Gastrocnemius medialis (tissue), 4 donors: ENCODE measurements around the gene KATNAL1. TPM values are rescaled to one million over a fixed set of nuclear protein-coding genes. Genes with fewer than 3 reads are reported as not detected.

Source experiments
- ATAC-seq, 2 donors: fragments of 150-250 bp; one replicate each; pipeline ENCODE4 v1.9.1; 2016
- DNase-seq, 2 donors: peaks; one replicate each; pipeline ENCODE4 v3.0.0-alpha.2; 2019
- H3K27ac ChIP-seq, 4 donors: fragments of 200-600 bp; sonication (generic); 1 replicate in 1 of 4; 2 replicates in 3 of 4; pipeline ENCODE4 v1.5.1; 2016 to 2018; ENCODE audit warnings: mild to moderate bottlenecking in 2 of 4, moderate library complexity in 1 of 4
- H3K27me3 ChIP-seq, 3 donors: fragments of 200-600 bp; sonication (generic) in 2 of 3; 1 replicate in 1 of 3; 2 replicates in 2 of 3; pipeline versions ENCODE4 v1.5.1 to v1.6.0; 2016 to 2019; ENCODE audit warnings: mild to moderate bottlenecking in 1 of 3, moderate library complexity in 1 of 3
- H3K36me3 ChIP-seq, 2 donors: fragments of 200-600 bp; sonication (generic) in 1 of 2; one replicate each; pipeline ENCODE4 v1.5.1; 2017 to 2018
- H3K4me1 ChIP-seq, 2 donors: fragments of 200-600 bp; sonication (generic) in 1 of 2; one replicate each; pipeline ENCODE4 v1.5.1; 2016 to 2017; ENCODE audit warnings: mild to moderate bottlenecking in 2 of 2
- H3K4me3 ChIP-seq, 4 donors: fragments of 200-600 bp; sonication (generic) in 3 of 4; 1 replicate in 1 of 4; 2 replicates in 3 of 4; pipeline ENCODE4 v1.5.1; 2016 to 2019; ENCODE audit warnings: mild to moderate bottlenecking in 2 of 4
- H3K9me3 ChIP-seq, 3 donors: fragments of 200-600 bp; sonication (generic) in 2 of 3; 1 replicate in 1 of 3; 2 replicates in 2 of 3; pipeline ENCODE4 v1.5.1; 2016 to 2019
- CTCF ChIP-seq, 5 experiments: fragments of 450-650 bp in 3 of 5; fragments of 200-600 bp in 2 of 5; sonication (generic) in 2 of 5; IDR thresholded peaks in 4 of 5; conservative IDR thresholded peaks in 1 of 5; 1 replicate in 4 of 5; 2 replicates in 1 of 5; pipeline ENCODE4 v1.5.1; 2016 to 2019; ENCODE audit warnings: antibody characterized with exemption in 5 of 5, mild to moderate bottlenecking in 3 of 5, moderate library complexity in 3 of 5
- POLR2A ChIP-seq, 2 donors: fragments of 450-650 bp; IDR thresholded peaks; one replicate each; pipeline ENCODE4 v1.6.1; 2017; ENCODE audit warnings: antibody characterized with exemption in 2 of 2, mild to moderate bottlenecking in 2 of 2, moderate library complexity in 2 of 2
- in situ Hi-C, 4 donors: fragments of 200-750 bp; cut with MboI; loops; one replicate each; pipeline versions ENCODE4 v1.15.0 to v1.8.0; 2017; ENCODE audit warnings: low sequenced_read_pairs in 4 of 4
- intact Hi-C: fragments of 100-400 bp; cut with DNase I; formaldehyde crosslinking; loops from one replicate; pipeline ENCODE4 v1.15.1; 2023; ENCODE audit warnings: low total_unique reads
- total RNA-seq, 4 donors: library from RNA; depleted of rRNA; stranded (reverse); fragments of >200 nt; gene quantifications; one replicate each; pipeline versions ENCODE4 v1.1.0 to v1.2.3, GENCODE V29; 2016

KATNAL1 gene
- total RNA-seq, 4 donors from 2014 or later = 10.2 to 18.9 (median 12.1) TPM

DNA sequence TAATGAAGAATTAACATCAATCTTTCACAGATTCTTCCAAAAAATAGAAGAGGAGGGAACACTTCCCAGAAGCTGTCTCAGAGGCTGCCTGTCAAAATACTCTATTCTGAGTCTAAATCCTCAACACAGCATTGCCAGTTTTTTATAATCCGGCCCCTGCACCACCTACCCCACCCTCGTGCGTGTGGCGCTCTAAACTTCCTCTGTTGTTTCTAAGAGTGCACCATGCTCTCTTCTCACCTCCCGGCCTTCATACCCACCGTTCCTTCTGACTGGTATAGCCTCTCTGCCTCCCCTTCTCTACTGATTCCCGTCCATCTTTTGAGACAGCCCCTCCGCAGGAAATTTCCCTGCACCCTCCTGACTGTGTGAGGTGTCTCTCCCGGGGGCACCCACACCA lies 136.8 kb downstream of the KATNAL1 start:
- no peaks in the 10 kb centered on the region for H3K9me3 ChIP-seq
- no peak overlapping the region for H3K4me3 ChIP-seq
- no peaks in the 10 kb centered on the region for H3K36me3 ChIP-seq
- in situ Hi-C loops (no loop called here), intact Hi-C loops (no loop called here)
- no peaks in the 10 kb centered on the region for H3K4me1 ChIP-seq
- DNase-seq (no peak), ATAC-seq (no peak)
- no peak for TF ChIP-seq POLR2A (IDR thresholded peaks at IDR 0.05)
- no peak for TF ChIP-seq CTCF (IDR thresholded peaks at IDR 0.05 in 4 of 5, conservative IDR thresholded peaks at IDR 0.05 in 1 of 5)
- no peaks in the 10 kb centered on the region for H3K27me3 ChIP-seq
- no peak overlapping the region for H3K27ac ChIP-seq

DNA sequence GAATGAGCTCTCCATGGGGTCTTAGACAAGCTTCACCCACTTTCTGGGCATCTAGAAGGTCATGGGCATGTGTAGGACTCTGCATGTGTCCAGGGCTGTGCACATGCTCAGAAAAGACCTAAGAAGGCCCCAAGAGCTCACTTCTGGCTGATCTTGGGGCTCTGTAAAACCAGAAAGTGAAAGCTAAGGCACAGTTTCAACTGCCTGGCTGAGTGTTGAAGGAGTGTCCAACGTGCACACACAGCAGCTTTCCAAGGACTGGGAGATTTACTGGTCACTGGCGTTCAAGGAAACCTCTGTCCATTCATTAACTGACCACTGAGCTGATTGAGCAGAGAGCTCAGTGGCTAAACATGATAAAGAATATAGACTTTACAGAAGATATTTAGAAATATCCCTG lies 137.9 kb downstream of the KATNAL1 start:
- no peaks in the 10 kb centered on the region for H3K27me3 ChIP-seq
- DNase-seq (no peak), ATAC-seq (no peak)
- no peaks in the 10 kb centered on the region for H3K4me1 ChIP-seq
- TF ChIP-seq POLR2A (IDR thresholded peaks at IDR 0.05) (no peak), CTCF (IDR thresholded peaks at IDR 0.05 in 4 of 5, conservative IDR thresholded peaks at IDR 0.05 in 1 of 5) (no peak)
- no peak overlapping the region for H3K27ac ChIP-seq
- in situ Hi-C loops = no loop called here
- no peaks in the 10 kb centered on the region for H3K36me3 ChIP-seq
- intact Hi-C loops = no loop called here
- no peaks in the 10 kb centered on the region for H3K9me3 ChIP-seq
- H3K4me3 ChIP-seq = no peak overlapping the region

DNA sequence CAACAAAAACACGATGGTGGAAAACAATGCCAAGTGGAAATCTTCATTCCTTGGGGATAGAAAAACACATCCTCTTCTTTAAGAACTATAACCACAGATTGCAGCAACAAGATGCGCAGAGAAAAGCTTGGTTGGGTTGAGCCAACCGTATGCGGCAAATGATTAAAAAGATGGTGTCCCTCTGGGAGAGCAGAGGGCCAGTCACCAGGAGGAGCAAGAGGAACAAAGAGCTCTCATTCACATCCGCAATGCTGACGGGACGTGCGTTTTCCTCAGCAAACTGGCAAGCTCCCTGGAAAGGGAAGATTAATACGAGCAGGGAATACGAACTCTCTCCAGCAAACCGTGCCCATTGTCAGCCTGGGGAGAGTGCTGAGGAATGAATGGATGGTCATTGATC lies 141.6 kb downstream of the KATNAL1 start:
- H3K9me3 ChIP-seq = no peaks in the 10 kb centered on the region
- no peak overlapping the region for H3K27ac ChIP-seq
- no peak overlapping the region for H3K4me3 ChIP-seq
- TF ChIP-seq POLR2A (IDR thresholded peaks at IDR 0.05) (no peak), CTCF (IDR thresholded peaks at IDR 0.05 in 4 of 5, conservative IDR thresholded peaks at IDR 0.05 in 1 of 5) (no peak)
- no peaks in the 10 kb centered on the region for H3K4me1 ChIP-seq
- DNase-seq = peak in 1 of 2 donors; percentile 19
- no peaks in the 10 kb centered on the region for H3K36me3 ChIP-seq
- intact Hi-C loops (no loop called here), in situ Hi-C loops (no loop called here)
- ATAC-seq = peak in 1 of 2 donors; percentile 68
- no peaks in the 10 kb centered on the region for H3K27me3 ChIP-seq

GRCh38 chr13:30165071-30165470 lies 142.3 kb downstream of the KATNAL1 start:
- H3K9me3 ChIP-seq = no peaks in the 10 kb centered on the region
- ATAC-seq = no peak

More at GRCh38 chr13:30165071-30165470, 142.3 kb downstream of the KATNAL1 start:
- DNase-seq = no peak
- Histone ChIP-seq H3K4me3 (no peak overlapping the region), H3K4me1 (no peaks in the 10 kb centered on the region), H3K27me3 (no peaks in the 10 kb centered on the region), H3K27ac (no peak overlapping the region), H3K36me3 (no peaks in the 10 kb centered on the region)
- intact Hi-C loops = no loop called here
- in situ Hi-C loops = no loop called here
- TF ChIP-seq POLR2A (IDR thresholded peaks at IDR 0.05) (no peak), CTCF (IDR thresholded peaks at IDR 0.05 in 4 of 5, conservative IDR thresholded peaks at IDR 0.05 in 1 of 5) (no peak)
